HG02840 (cell line): ENCODE data around the gene DNAJC5.
"Not testable (repeated sequence)": the region's sequence is repeated elsewhere in the genome, so short reads cannot be mapped to it uniquely, and the experiment has no call there.

Source experiments
- ATAC-seq: cut with Tn5 transposase; IDR thresholded peaks from one replicate; pipeline ENCODE4 v1.9.1; 2021; ENCODE audit warnings: mild to moderate bottlenecking, moderate library complexity, moderate number of reproducible peaks; ENCODE audit not compliant: unreplicated experiment, low FRiP score

DNAJC5 gene

DNA sequence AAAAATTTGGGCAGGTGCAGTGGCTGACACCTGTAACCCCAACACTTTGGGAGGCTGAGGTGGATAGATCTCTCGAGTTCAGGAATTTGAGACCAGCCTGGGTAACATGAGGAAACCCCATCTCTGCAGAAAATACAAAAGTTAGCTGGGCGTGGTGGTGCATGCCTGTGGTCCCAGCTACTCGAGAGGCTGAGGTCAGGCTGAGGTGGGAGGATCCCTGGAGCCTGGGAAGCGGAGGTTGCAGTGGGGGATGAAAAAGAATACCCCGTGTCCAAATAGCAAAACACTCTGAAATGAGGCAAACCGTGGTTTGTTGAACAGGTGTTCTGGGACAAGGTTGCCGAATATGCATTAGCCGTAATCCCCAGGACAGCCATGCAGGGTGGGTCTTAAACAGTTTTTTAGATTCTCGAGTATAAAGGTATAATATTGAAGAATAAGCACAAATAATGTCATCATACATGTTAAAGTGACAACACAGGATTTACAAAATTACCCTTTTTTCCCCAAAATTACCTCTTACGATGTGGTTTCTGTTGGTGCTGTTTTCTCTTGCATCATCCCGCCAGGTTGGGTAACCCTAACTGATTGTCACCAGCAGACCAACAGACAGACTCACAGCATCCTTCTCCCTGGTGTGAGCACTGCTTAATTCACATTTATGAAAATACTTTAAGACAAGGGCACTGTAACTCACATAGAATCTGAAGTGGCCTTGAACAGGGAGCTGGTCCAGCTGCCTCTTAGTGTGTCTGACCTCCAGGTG is 9.1 kb downstream of the DNAJC5 start:
- ATAC-seq = no peak

DNA sequence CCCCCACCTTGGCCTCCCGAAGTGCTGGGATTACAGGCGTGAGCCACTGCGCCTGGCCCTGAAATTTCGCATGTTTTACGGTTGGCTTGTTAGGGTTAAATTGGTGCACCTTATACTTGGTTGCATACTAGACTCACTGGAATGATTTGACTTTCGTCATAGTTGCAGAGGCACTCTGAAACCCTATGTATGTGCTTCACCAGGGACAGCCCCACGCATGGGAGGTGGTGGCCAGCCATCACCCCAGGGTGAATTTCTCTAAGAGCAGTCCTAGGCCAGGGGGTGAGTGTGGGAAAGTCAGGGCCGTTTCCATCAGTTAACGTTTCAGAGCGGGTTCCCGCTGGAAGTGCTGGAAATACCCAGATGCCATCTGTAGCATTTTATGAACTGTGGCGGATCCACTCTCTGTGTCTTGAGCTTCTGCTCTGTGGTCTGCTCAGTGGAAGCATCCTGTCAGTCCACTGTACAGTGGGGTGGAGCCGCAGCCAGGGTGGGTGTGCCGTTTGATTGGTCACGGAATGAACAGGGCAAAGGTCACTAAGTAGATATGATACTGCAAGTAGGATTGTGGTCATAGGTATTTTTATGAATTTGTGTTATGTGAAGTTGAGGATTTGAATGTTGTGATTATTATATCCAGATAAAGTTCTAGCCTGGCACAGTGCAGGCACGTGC is 13.2 kb downstream of the DNAJC5 start:
- no peak for ATAC-seq

DNA sequence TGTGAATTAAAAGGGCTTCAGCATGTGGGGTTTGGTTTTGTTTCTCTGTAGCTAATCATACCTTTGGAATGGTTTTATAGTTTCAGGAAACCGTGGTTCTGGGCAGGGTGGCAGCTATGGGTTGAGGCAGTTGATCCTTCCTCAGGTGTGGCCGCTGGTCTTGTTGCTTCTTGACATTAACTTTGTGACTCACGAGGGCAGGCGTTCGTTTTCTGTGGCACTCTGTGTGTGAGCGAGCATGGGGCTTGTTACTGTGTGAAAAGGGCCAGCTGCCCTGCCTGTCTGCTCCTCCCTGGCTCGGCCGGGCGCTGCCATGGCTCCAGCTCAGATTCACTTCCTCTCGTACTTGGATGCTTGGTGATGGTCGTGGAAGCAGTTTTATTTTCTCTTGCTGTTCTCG is 16.2 kb downstream of the DNAJC5 start:
- no peak for ATAC-seq

DNA sequence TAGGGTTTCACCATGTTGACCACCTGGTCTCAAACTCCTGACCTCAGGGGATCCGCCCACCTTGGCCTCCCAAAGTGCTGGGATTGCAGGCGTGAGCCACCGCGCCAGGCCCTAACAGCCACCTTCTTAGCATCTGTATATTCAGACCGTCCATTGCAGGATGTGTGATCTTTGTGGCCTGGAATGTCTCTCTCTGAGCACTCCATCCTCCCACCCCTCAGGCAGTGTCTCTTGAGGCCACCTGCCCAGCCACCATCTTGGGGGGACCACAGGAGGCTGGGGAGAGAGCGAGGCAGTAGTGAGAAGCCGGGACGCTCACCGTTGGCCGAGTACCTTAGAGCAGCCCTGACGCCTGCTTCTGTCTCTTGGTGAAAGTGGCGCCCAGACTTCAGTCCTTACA is 18.8 kb downstream of the DNAJC5 start:
- no peak for ATAC-seq

DNA sequence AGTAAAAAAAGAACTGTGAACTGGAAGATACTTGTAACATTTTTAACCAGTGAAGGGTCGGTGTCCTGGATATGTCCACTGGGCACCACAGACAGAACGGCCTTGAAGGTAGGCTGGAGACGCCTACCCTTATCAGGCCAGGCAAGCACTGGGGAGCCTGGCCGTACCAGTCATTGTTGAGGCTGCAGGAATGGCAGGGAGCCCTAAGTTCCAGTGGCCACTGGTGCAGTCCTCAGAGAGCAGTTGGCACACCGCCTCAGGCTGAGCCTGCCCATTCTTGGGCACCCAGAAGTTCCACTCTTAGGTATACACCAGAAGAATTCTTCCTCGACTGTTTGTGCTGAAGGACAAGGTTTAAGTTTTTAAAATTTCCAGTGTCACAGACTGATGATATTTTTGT is 20.5 kb downstream of the DNAJC5 start:
- no peak for ATAC-seq

DNA sequence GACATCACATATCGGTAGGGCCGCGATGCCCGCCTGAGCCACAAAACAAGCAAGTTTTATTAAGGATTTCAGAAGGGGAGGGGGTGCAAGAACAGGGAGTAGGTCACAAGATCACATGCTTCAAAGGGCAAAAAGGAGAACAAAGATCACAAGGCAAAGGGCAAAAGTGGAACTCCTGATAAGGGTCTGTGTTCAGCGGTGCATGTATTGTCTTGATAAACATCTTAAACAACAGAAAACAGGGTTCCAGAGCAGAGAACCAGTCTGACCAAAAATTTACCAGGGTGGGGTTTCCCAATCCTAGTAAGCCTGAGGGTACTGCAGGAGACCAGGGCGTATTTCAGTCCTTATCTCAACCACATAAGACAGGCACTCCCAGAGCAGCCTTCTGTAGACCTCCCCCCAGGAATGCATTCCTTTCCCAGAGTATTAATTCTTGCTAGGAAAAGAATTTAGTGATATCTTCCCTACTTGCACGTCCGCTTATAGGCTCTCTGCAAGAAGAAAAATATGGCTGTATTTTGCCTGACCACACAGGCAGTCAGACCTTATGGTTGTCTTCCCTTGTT is 21.5 kb downstream of the DNAJC5 start:
- ATAC-seq = not testable (repeated sequence)

DNA sequence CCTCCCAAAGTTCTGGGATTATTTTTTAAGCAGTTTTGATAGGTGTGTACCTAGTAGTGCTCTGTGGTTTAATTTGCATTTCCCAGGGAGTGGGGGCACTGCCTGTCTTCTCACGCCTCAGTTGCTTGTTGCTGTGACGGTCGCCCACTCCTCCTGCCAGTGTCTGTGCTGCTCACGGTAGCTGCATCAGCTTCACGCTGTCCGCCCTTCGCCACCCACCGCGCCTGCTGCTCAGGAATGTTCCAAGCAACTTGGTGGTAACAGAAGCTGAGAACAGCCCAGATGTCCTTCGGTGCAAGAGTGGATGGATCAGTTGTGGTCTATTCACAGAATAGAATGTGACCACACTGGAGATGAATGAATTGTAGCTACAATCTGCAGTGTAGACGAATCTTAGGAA is 22.9 kb downstream of the DNAJC5 start:
- ATAC-seq = no peak

DNA sequence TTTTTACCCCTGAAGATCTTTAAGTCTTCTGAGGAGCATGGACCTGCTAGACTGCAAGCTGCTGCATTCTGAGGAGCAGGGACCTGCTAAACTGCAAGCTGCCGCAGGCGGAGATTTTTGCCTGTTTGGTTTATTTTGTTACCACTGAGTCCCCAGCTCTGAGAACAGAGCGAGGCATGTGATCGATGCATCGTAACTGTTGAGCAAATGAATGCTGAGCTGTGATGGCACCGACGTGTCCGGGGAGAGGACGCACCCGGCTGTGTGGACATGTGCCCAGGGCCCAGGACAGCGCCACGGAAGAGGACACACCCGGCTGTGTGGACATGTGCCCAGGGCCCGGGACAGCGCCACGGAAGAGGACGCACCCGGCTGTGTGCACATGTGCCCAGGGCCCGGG is 24.2 kb downstream of the DNAJC5 start:
- ATAC-seq = no peak

DNA sequence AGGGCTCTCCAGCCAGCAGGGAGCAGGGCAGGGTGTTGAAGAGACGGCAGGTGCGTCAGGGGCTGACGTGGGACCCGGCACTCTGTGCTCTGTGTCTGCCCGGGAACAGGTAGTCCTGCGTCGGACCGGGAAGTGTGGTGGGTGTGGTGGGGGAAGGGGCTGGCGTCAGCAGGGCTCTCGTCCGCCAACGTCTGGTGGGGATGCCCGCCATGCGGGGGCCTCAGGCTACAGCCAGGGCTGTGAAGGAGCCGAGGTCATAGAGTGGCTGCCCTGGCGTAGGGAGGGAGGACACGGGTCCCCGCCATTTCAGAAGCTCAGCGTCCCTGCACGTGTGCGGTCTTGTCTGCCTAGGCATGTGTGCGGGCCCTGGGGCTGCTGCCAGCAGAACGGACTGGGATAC is 25.3 kb downstream of the DNAJC5 start:
- no peak for ATAC-seq

DNA sequence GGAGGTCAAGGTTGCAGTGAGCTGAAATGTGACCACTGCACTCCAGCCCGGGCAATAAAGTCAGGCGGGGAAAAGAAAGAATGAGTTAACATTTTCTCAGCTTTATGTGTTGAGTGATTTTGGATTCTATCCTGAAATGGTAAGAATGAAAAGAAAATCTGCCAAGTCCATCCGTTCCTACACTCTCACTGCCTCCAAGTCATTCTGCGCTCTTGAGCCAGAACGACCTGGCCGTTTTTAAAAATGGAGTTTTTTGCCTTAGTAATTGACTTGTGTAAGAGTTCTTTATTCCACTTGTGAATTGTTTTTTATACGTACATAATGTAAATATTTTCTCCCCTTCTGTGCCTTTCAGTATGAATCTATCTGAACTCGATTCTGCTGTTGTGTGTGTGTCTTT is 28.7 kb downstream of the DNAJC5 start:
- ATAC-seq = no peak

DNA sequence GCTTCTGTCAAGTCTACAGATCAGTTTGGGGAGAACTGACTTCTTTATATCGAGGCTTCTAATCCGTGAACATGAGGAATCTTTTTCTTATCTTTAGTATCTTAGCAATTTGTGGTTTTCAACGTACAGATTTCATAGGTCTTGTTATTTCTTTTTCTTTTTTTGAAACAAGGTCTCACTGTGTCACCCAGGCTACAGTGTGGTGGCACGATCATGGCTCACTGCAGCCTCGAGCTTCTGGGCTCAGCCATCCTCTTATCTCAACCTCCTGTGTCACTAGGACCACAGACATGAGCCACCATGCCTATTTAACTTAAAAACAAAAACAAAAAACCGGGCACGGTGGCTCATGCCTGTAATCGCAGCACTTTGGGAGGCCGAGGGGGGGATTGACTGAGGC is 29.3 kb downstream of the DNAJC5 start:
- ATAC-seq = no peak

DNA sequence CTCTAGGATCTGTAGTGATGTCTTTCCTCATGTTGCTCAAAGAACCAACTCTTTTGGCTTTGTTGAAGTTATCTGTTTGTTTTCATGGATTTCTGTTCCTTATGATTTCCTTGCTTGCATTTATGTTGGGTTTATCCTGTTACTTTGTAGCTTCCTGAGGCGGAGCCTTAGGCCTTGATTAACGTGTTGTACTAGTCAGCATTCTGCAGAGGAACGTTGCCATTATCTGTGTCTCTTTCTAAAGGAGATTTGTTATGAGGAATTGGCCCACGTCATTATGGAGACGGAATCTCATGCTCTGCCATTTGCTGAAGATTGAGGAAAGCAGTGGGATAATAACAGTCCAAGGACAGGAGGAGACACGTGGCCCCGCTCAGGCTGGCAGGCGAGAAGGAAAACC is 31.4 kb downstream of the DNAJC5 start:
- ATAC-seq = no peak

DNA sequence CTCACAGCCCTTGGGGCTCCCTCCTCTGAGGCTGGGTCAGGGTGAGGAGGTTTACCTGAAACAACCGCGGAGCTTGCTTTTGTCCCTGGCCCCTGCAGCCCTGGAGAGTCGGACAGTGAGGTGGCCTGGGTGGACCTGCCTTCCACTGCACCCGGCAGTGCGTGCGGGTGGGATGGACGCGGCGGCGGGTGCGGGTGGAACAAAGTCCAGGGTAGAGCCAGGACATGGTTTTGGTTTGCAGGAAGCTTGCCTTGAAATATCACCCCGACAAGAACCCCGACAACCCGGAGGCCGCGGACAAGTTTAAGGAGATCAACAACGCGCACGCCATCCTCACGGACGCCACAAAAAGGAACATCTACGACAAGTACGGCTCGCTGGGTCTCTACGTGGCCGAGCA is 34.1 kb downstream of the DNAJC5 start:
- ATAC-seq = no peak

DNA sequence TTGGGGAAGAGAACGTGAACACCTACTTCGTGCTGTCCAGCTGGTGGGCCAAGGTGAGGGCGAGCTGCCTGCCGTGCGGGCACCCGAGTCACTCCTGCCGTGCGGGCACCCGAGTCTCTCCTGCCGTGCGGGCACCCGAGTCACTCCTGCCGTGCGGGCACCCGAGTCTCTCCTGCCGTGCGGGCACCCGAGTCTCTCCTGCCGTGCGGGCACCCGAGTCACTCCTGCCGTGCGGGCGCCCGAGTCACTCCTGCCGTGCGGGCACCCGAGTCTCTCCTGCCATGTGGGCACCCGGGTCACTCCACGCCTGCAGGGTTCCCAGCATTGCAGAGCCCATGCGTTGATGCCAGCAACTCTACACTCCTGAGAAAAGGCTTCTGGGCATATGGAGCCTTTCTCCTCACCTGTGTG is 34.6 kb downstream of the DNAJC5 start:
- ATAC-seq = not testable (repeated sequence)

DNA sequence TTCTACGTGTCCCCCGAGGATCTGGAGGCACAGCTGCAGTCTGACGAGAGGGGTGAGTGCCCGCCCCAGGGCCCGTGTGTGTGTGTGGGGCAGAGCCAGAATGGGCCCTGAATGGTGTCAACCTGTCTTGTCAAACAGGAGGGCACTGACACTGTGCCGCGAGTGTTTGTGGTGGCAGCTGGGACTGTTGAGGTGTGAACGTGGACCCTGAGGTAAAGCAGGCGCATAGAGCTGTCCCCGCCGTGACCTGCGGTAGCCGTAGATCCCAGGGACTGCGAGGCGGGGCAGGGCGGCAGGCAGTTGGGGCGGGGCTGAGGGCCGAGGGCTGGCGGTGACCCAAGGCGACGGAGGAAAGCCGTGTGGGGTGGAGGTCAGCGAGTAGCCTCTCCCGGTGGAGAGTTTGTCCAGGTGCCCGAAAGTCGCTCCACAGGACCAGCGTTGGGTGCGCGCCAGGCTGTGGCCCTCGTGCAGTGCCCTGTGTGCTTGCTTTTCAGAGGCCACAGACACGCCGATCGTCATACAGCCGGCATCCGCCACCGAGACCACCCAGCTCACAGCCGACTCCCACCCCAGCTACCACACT is 36.1 kb downstream of the DNAJC5 start:
- no peak for ATAC-seq

DNA sequence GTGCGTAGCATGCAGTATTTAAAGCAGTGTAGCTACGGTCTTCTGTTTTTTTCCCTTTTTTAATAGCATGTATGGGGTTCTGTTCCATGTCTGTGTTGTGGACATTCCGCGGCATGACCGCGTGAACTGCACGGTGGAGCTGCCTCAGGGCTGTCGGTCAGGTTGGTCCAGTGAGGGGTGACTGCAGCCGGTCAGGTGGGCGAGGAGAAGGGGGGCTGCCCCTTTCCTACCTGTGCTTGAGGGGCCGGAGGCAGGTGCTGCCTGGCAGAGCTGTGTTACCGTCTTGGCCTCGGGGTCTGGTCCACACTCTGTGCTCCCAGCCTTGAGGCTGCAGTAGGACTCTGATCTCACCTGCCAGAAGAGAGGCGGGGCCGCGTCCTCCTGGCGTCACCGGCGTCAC is 36.8 kb downstream of the DNAJC5 start:
- no peak for ATAC-seq

DNA sequence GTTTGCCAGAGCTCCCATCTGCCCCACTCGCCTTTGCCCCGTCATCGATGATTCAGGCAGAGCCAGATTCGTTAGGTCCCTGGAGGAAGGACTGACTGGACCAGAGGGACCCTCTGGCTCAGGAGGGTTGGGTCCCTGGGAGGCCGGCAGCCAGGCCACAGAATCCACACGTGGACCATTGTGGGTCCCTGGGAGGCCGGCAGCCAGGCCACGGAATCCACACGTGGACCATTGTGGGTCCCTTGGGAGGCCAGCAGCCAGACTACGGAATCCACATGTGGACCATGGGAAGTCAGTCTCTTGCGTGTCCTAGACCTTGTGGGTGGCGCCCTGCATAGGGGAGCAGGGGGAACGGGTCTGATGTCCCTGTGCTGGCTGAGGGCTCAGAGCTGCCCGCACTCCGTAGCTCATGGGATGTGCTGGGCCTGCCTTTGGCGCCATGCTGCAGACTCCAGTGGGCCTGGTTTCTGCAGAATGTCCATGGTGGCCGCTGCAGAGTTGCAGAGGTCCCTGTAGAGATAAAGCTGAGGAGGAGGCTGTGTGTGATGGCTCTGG is 37.8 kb downstream of the DNAJC5 start:
- ATAC-seq = no peak

DNA sequence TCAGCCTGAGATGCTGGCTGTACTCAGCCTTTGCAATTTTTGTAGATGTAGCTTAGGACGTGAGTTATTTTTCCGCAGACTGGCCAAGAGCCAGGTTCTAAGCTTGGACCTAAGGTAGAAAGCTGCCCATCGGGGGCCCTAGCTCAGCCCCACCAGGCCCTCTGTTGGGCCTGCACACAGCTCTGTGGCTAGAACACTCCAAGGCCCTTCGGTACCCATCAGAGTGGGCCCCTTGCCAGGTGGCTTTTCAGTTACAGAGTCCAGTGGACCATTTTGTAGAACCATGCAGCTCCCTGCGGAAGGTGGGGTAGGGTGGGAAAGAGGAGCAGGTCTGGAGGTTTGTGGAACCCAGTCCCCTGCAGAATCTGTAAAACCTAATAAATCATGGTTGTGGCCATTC is 38.7 kb downstream of the DNAJC5 start:
- no peak for ATAC-seq

DNA sequence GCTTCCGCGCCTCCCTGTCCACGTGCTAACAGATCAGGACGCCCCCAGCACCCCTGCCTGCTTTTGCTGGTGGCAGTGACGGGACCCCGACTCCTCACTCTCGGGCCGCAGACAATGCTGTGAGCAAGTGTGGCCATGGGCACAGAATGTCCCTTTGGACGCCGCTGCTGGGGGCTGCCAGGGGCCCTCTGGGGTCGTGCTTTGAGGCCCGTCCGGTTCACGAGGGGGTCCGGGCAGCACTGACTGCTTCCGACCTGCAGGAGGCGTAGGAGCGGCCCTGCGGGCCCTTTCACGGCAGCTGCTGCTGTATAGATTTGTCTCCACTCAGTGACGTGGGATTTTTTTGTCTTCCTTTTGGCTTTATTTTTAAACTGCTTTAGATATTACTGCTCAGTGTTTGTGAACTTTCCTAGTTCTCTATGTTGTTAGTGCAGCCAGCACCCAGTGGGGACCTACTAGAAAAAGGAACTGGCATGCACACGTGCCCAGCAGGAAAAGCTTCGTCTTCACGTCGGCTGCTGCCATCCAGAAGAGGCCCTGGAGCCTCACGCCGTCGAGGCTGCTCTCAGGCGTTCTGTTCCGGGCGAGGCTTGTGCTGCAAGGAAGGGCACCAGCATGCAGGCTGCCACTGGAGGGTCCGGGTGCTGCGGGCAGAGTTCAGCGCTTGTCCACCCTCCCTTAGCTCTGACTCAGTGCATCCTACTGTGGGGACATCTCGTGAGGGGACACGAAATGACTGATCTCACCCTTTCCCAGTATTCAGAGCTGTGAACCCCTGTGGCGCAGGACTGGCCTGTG is 39.5 kb downstream of the DNAJC5 start:
- ATAC-seq = no peak

DNA sequence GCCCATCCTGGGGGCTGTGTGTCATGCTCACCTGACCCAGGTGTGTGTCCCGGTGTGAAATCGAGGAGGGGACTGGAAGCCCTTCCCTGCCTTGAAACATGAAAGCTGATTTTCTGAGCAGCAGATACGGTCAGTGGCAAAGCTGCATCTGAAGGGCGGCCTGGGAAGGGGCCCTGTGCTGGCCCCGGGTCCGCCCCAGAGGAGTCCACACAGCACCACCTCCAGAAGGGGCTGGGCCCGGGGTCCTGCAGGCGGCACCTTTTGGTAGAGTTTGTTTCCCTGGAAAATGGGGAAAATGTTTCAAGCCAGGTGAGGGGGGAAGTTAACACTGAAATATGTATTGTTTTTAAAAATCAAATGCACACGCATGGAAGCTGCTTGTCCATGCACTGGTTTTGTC is 40.5 kb downstream of the DNAJC5 start:
- ATAC-seq = no peak
